HepG2 (cell line): ENCODE results near the gene PDGFB. TPM values are rescaled to one million over a fixed set of nuclear protein-coding genes. Genes with fewer than 3 reads are reported as not detected.

Source experiments
- BCL3 ChIP-seq: sonication (generic); formaldehyde crosslinking; IDR thresholded peaks from 2 replicates; pipeline ENCODE4 v1.5.1; 2020; ENCODE audit warnings: mild to moderate bottlenecking, missing genetic modification reagents, moderate library complexity
- BCL6 ChIP-seq: IDR thresholded peaks from 2 replicates; pipeline ENCODE4 v1.6.1; 2016; ENCODE audit warnings: missing genetic modification reagents, missing compliant biosample characterization
- CSRNP1 ChIP-seq: sonication (generic); formaldehyde crosslinking; IDR thresholded peaks from 2 replicates; pipeline ENCODE4 v1.8.1; 2023; ENCODE audit warnings: mild to moderate bottlenecking, missing genetic modification reagents
- ERF ChIP-seq: IDR thresholded peaks from 2 replicates; pipeline ENCODE4 v1.6.1; 2018; ENCODE audit warnings: missing biosample characterization, missing genetic modification reagents
- GMEB2 ChIP-seq: IDR thresholded peaks from 2 replicates; pipeline ENCODE4 v1.6.1; 2016; ENCODE audit warnings: missing biosample characterization, missing genetic modification reagents, low read depth
- KDM2A ChIP-seq: sonication (generic); formaldehyde crosslinking; IDR thresholded peaks from 2 replicates; pipeline ENCODE4 v1.4.0; 2020; ENCODE audit warnings: low read depth, missing genetic modification reagents, borderline replicate concordance
- MAX ChIP-seq: IDR thresholded peaks from 2 replicates; pipeline ENCODE4 v1.6.1; 2012; ENCODE audit warnings: inconsistent platforms
- MIER2 ChIP-seq: IDR thresholded peaks from 2 replicates; pipeline ENCODE4 v1.6.1; 2016; ENCODE audit warnings: missing biosample characterization, missing genetic modification reagents
- MXD1 ChIP-seq: sonication (generic); formaldehyde crosslinking; IDR thresholded peaks from 2 replicates; pipeline ENCODE4 v1.4.0; 2020; ENCODE audit warnings: mild to moderate bottlenecking, missing genetic modification reagents
- SRF ChIP-seq: IDR thresholded peaks from 2 replicates; pipeline ENCODE4 v1.6.1; 2011; ENCODE audit warnings: mild to moderate bottlenecking, low read depth, low read length, moderate library complexity
- THRA ChIP-seq: sonication (generic); formaldehyde crosslinking; IDR thresholded peaks from 2 replicates; pipeline ENCODE4 v1.4.0; 2020; ENCODE audit warnings: missing genetic modification reagents, borderline replicate concordance
- ZMYM4 ChIP-seq: sonication (generic); formaldehyde crosslinking; IDR thresholded peaks from 2 replicates; pipeline ENCODE4 v1.8.1; 2023; ENCODE audit warnings: mild to moderate bottlenecking, missing genetic modification reagents
- ZNF12 ChIP-seq: sonication (generic); formaldehyde crosslinking; IDR thresholded peaks from 2 replicates; pipeline ENCODE4 v1.5.0; 2020; ENCODE audit warnings: missing genetic modification reagents
- ZNF275 ChIP-seq: sonication (generic); formaldehyde crosslinking; IDR thresholded peaks from 2 replicates; pipeline ENCODE4 v1.8.0; 2022; ENCODE audit warnings: missing genetic modification reagents, mild to moderate bottlenecking, inconsistent platforms, borderline replicate concordance
- ZNF501 ChIP-seq: sonication (generic); formaldehyde crosslinking; IDR thresholded peaks from 2 replicates; pipeline ENCODE4 v1.5.1; 2020; ENCODE audit warnings: mild to moderate bottlenecking, moderate library complexity, missing genetic modification reagents
- ZNF564 ChIP-seq: sonication (generic); formaldehyde crosslinking; IDR thresholded peaks from 2 replicates; pipeline ENCODE4 v1.8.1; 2023; ENCODE audit warnings: mild to moderate bottlenecking, missing genetic modification reagents
- ZNF629 ChIP-seq: sonication (generic); formaldehyde crosslinking; conservative IDR thresholded peaks from 2 replicates; pipeline ENCODE4 v1.5.0; 2020; ENCODE audit warnings: missing genetic modification reagents
- ZNF724P ChIP-seq: sonication (generic); formaldehyde crosslinking; IDR thresholded peaks from 2 replicates; pipeline ENCODE4 v1.8.0; 2022; ENCODE audit warnings: missing genetic modification reagents, borderline replicate concordance
- ZNF788 ChIP-seq: sonication (generic); formaldehyde crosslinking; IDR thresholded peaks from 2 replicates; pipeline ENCODE4 v1.5.0; 2020; ENCODE audit warnings: mild to moderate bottlenecking, missing genetic modification reagents, borderline replicate concordance
- polyA plus RNA-seq, 8 experiments: library from polyadenylated mRNA; depleted of rRNA in 3 of 8; stranded (reverse) in 7 of 8; unstranded in 1 of 8; fragments of >200 nt; fragmentation: Illumina TruSeq in 4 of 8; extraction: Trizol in 4 of 8; gene quantifications; 2 replicates each; pipeline versions ENCODE4 v1.2.1 to v1.2.3, GENCODE V29; 2011 to 2016; ENCODE audit warnings: low read depth in 4 of 8, missing spikeins in 1 of 8, mixed read lengths in 1 of 8; ENCODE audit not compliant: insufficient read depth in 1 of 8
- total RNA-seq, 5 experiments: library from RNA; depleted of rRNA; stranded (reverse); fragments of >200 nt; fragmentation: Illumina TruSeq; extraction: Trizol; gene quantifications; 2 replicates each; pipeline ENCODE4 v1.2.3, GENCODE V29; 2016; ENCODE audit warnings: low read depth in 1 of 5

PDGFB gene
- total and polyA plus RNA-seq, 2 of the 13 experiments (the other 11 are each of a cell fraction or from before 2014, with no cell fraction given), result 1.4 to 10.1 TPM

- TF ChIP-seq CSRNP1 (CRISPR knock-in tag) (peak; percentile 89; the same call in 1 of the 2 replicates), MXD1 (CRISPR knock-in tag) (peak; percentile 57; the same call in 1 of the 2 replicates), MIER2 (CRISPR knock-in tag) (peak; percentile 24; the same call in 1 of the 2 replicates), ZNF788 (peak; percentile 90; the same call in 1 of the 2 replicates), MAX (peak; percentile 90), ZNF564 (CRISPR knock-in tag) (no peak), BCL3 (no peak; the same call in 1 of the 2 replicates), ZNF12 (peak; percentile 54; the same call in 1 of the 2 replicates), ERF (CRISPR knock-in tag) (peak; percentile 96), THRA (CRISPR knock-in tag) (peak; percentile 96), ZNF724P (CRISPR knock-in tag) (peak; percentile 60; the same call in 1 of the 2 replicates), BCL6 (CRISPR knock-in tag) (peak; percentile 90), ZNF275 (CRISPR knock-in tag) (peak; percentile 40; the same call in 1 of the 2 replicates), GMEB2 (CRISPR knock-in tag) (no peak), ZNF501 (CRISPR knock-in tag) (peak; percentile 22; the same call in 1 of the 2 replicates), KDM2A (CRISPR knock-in tag) (0 out of 2 replicates have a peak, but pooled peaks have one; percentile 42), ZMYM4 (CRISPR knock-in tag) (peak; percentile 28; the same call in 1 of the 2 replicates), ZNF629 (peak; percentile 41; the same call in 1 of the 2 replicates), SRF (peak; percentile 79)
These were observed 38.8 kb upstream of the PDGFB start (continued) for GRCh38 chr22:39283322-39284141.
